HEK293 (cell line): ENCODE results near the gene PTGES2.

Experiments used
- CTCF ChIA-PET: fragments of 350-600 bp; formaldehyde crosslinking; extraction: SDS; loops from one replicate; lab custom pipeline; 2021; ENCODE audit warnings: antibody characterized with exemption; lab: Yijun Ruan, JAX
- POLR2A ChIA-PET: fragments of 300-600 bp; formaldehyde crosslinking; extraction: SDS; loops from one replicate; lab custom pipeline; 2020; ENCODE audit warnings: antibody characterized with exemption, inconsistent platforms; lab: Yijun Ruan, JAX
- H3K27ac ChIP-seq: fragments of 200-500 bp; sonication (Bioruptor generic); 2 replicates; pipeline ENCODE4 v1.5.1; 2014; ENCODE audit warnings: low read depth, low read length, control low read depth, inconsistent platforms; ENCODE audit errors: extremely low read depth
- H3K36me3 ChIP-seq, 2 experiments: fragments of 200-500 bp in 1 of 2; sonication (Bioruptor generic) in 1 of 2; 1 replicate in 1 of 2; 2 replicates in 1 of 2; pipeline ENCODE4 v1.5.1; 2014 to 2017; ENCODE audit warnings: inconsistent platforms in 2 of 2, low read length in 2 of 2; ENCODE audit not compliant: control insufficient read depth in 2 of 2, insufficient read depth in 1 of 2
- H3K4me1 ChIP-seq: fragments of 200-500 bp; sonication (Bioruptor generic); 2 replicates; pipeline ENCODE4 v1.5.1; 2014; ENCODE audit warnings: mild to moderate bottlenecking, low read length, inconsistent platforms; ENCODE audit not compliant: control insufficient read depth, insufficient read depth
- H3K4me3 ChIP-seq: 2 replicates; pipeline ENCODE4 v1.5.1; 2011; ENCODE audit warnings: low read depth, mild to moderate bottlenecking, control low read depth, low read length, moderate library complexity
- H3K9me3 ChIP-seq: fragments of 200-500 bp; sonication (Bioruptor generic); 2 replicates; pipeline ENCODE4 v1.5.1; 2014; ENCODE audit warnings: low read depth, low read length, inconsistent platforms; ENCODE audit not compliant: control insufficient read depth, insufficient read depth
- GLI2 ChIP-seq: fragments of 450-650 bp; formaldehyde crosslinking; IDR thresholded peaks from 2 replicates; pipeline ENCODE4; 2017; ENCODE audit warnings: missing biosample characterization, missing genetic modification characterization, low read depth, borderline replicate concordance
- MEIS1 ChIP-seq: sonication (generic); formaldehyde crosslinking; IDR thresholded peaks from 2 replicates; pipeline ENCODE4 v1.8.1; 2022; ENCODE audit warnings: missing genetic modification reagents, mild to moderate bottlenecking, borderline replicate concordance
- PBX3 ChIP-seq: sonication (generic); formaldehyde crosslinking; IDR thresholded peaks from 2 replicates; pipeline ENCODE4 v1.8.1; 2022; ENCODE audit warnings: mild to moderate bottlenecking, moderate library complexity, missing genetic modification reagents
- ZBTB7A ChIP-seq: fragments of 450-650 bp; formaldehyde crosslinking; IDR thresholded peaks from 2 replicates; pipeline ENCODE4 v1.5.1; 2016; ENCODE audit warnings: low read depth, missing biosample characterization, missing genetic modification characterization
- ZBTB8A ChIP-seq: fragments of 450-650 bp; formaldehyde crosslinking; IDR thresholded peaks from 2 replicates; pipeline ENCODE4 v1.5.1; 2016; ENCODE audit warnings: missing biosample characterization, missing genetic modification characterization
- ZNF146 ChIP-seq: fragments of 450-650 bp; formaldehyde crosslinking; IDR thresholded peaks from 2 replicates; pipeline ENCODE4 v1.5.1; 2016; ENCODE audit warnings: missing biosample characterization, missing genetic modification characterization
- ZNF202 ChIP-seq: fragments of 450-650 bp; formaldehyde crosslinking; IDR thresholded peaks from 2 replicates; pipeline ENCODE4 v1.5.1; 2016; ENCODE audit warnings: missing biosample characterization, missing genetic modification characterization, borderline replicate concordance
- ZNF214 ChIP-seq: fragments of 450-650 bp; formaldehyde crosslinking; IDR thresholded peaks from 2 replicates; pipeline ENCODE4 v1.5.1; 2017; ENCODE audit warnings: missing biosample characterization, mild to moderate bottlenecking, missing genetic modification characterization, borderline replicate concordance
- ZNF449 ChIP-seq: fragments of 450-650 bp; formaldehyde crosslinking; IDR thresholded peaks from 2 replicates; pipeline ENCODE4 v1.5.1; 2017; ENCODE audit warnings: missing biosample characterization, mild to moderate bottlenecking, missing genetic modification characterization, moderate library complexity
- ZNF560 ChIP-seq: fragments of 450-650 bp; formaldehyde crosslinking; IDR thresholded peaks from 2 replicates; pipeline ENCODE4 v1.5.1; 2017; ENCODE audit warnings: missing biosample characterization, missing genetic modification characterization, borderline replicate concordance
- ZNF600 ChIP-seq: fragments of 450-650 bp; formaldehyde crosslinking; IDR thresholded peaks from 2 replicates; pipeline ENCODE4 v1.5.1; 2016; ENCODE audit warnings: missing biosample characterization, missing genetic modification characterization
- ZSCAN18 ChIP-seq: fragments of 450-650 bp; formaldehyde crosslinking; IDR thresholded peaks from 2 replicates; pipeline ENCODE4 v1.5.1; 2016; ENCODE audit warnings: missing biosample characterization, missing genetic modification characterization
- ZSCAN30 ChIP-seq: fragments of 450-650 bp; IDR thresholded peaks from 2 replicates; pipeline ENCODE4 v1.5.1; 2018; ENCODE audit warnings: missing biosample characterization, mild to moderate bottlenecking, missing genetic modification characterization, moderate library complexity
- TF ChIP-seq, protein P1 (sequence below): IDR thresholded peaks from 2 replicates; pipeline ENCODE4 v1.6.1; 2011; ENCODE audit warnings: mild to moderate bottlenecking, low read depth, low read length, borderline replicate concordance
- TF ChIP-seq, protein P2 (sequence below): fragments of 450-650 bp; formaldehyde crosslinking; IDR thresholded peaks from 2 replicates; pipeline ENCODE4 v1.5.1; 2017; ENCODE audit warnings: missing biosample characterization, missing genetic modification characterization
- TF ChIP-seq, protein P3 (sequence below): fragments of 450-650 bp; formaldehyde crosslinking; IDR thresholded peaks from 2 replicates; pipeline ENCODE4 v1.5.1; 2016; ENCODE audit warnings: missing biosample characterization, missing genetic modification characterization
- TF ChIP-seq, protein P4 (sequence below): fragments of 450-650 bp; formaldehyde crosslinking; IDR thresholded peaks from 2 replicates; pipeline ENCODE4 v1.5.1; 2017; ENCODE audit warnings: missing biosample characterization, missing genetic modification characterization
- TF ChIP-seq, protein P5 (sequence below): fragments of 450-650 bp; formaldehyde crosslinking; IDR thresholded peaks from 2 replicates; pipeline ENCODE4 v1.5.1; 2016; ENCODE audit warnings: missing biosample characterization, missing genetic modification characterization
- TF ChIP-seq, protein P6 (sequence below): fragments of 450-650 bp; formaldehyde crosslinking; IDR thresholded peaks from 2 replicates; pipeline ENCODE4 v1.5.1; 2016; ENCODE audit warnings: missing biosample characterization, missing genetic modification characterization

The PTGES2 gene

GRCh38 chr9:128143525-128144238, 16.2 kb upstream of the PTGES2 start (continued):
- TF ChIP-seq, protein P1, sequence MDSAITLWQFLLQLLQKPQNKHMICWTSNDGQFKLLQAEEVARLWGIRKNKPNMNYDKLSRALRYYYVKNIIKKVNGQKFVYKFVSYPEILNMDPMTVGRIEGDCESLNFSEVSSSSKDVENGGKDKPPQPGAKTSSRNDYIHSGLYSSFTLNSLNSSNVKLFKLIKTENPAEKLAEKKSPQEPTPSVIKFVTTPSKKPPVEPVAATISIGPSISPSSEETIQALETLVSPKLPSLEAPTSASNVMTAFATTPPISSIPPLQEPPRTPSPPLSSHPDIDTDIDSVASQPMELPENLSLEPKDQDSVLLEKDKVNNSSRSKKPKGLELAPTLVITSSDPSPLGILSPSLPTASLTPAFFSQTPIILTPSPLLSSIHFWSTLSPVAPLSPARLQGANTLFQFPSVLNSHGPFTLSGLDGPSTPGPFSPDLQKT = no peak
- TF ChIP-seq, protein P2, sequence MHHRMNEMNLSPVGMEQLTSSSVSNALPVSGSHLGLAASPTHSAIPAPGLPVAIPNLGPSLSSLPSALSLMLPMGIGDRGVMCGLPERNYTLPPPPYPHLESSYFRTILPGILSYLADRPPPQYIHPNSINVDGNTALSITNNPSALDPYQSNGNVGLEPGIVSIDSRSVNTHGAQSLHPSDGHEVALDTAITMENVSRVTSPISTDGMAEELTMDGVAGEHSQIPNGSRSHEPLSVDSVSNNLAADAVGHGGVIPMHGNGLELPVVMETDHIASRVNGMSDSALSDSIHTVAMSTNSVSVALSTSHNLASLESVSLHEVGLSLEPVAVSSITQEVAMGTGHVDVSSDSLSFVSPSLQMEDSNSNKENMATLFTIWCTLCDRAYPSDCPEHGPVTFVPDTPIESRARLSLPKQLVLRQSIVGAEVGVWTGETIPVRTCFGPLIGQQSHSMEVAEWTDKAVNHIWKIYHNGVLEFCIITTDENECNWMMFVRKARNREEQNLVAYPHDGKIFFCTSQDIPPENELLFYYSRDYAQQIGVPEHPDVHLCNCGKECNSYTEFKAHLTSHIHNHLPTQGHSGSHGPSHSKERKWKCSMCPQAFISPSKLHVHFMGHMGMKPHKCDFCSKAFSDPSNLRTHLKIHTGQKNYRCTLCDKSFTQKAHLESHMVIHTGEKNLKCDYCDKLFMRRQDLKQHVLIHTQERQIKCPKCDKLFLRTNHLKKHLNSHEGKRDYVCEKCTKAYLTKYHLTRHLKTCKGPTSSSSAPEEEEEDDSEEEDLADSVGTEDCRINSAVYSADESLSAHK (tag by site-specific recombination) = no peak
- TF ChIP-seq ZNF560 (tag by site-specific recombination) (no peak), ZNF600 (tag by site-specific recombination) (no peak)
- TF ChIP-seq, protein P3, sequence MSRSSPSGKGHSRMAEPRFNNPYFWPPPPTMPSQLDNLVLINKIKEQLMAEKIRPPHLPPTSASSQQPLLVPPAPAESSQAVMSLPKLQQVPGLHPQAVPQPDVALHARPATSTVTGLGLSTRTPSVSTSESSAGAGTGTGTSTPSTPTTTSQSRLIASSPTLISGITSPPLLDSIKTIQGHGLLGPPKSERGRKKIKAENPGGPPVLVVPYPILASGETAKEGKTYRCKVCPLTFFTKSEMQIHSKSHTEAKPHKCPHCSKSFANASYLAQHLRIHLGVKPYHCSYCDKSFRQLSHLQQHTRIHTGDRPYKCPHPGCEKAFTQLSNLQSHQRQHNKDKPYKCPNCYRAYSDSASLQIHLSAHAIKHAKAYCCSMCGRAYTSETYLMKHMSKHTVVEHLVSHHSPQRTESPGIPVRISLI (tag by site-specific recombination) = no peak
- TF ChIP-seq, all 188 proteins: peak for 0

DNA sequence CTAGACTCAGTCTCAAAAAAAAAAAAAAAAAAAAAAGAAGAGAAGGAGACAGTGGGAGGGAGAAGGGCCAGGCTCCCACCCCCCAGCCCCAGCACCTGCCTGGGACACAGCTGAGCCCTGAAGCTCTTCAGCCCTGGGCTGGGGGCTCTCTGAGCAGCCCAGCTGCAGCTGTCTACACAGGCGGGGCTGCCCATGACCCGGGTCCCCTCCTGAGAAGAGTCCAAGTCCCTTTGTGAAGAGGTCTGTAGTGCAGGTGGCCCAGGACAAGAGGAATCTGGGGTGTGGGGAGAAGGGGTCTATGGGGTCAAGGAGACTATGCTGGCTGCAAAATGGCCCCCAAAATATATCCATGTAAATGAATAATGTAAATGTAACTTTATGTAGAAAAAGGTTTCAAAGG, 15.1 kb upstream of the PTGES2 start:
- ChIA-PET POLR2A (interaction anchor here (0.6 kb wide), 1 partner anchor 316 kb away, joined by 4 read pairs; no protein-coding TSS in a partner anchor), CTCF (interaction anchor here (0.6 to 2.3 kb wide), 2 partner anchors 25 to 1436 kb away, joined by 3 to 14 read pairs; no protein-coding TSS in a partner anchor)
- H3K4me3 ChIP-seq = no peak overlapping the region
- no peaks in the 10 kb centered on the region for H3K4me1 ChIP-seq
- no peaks in the 10 kb centered on the region for H3K9me3 ChIP-seq
- no peak overlapping the region for H3K27ac ChIP-seq
- no peaks in the 10 kb centered on the region for H3K36me3 ChIP-seq
- TF ChIP-seq ZBTB7A (tag by site-specific recombination) (no peak), ZNF202 (tag by site-specific recombination) (no peak), GLI2 (no peak), ZNF214 (tag by site-specific recombination) (no peak), ZBTB8A (tag by site-specific recombination) (no peak), ZSCAN30 (no peak), ZNF146 (tag by site-specific recombination) (no peak), ZNF449 (no peak), MEIS1 (CRISPR knock-in tag) (no peak), PBX3 (CRISPR knock-in tag) (no peak), ZSCAN18 (no peak)
- TF ChIP-seq, protein P4, sequence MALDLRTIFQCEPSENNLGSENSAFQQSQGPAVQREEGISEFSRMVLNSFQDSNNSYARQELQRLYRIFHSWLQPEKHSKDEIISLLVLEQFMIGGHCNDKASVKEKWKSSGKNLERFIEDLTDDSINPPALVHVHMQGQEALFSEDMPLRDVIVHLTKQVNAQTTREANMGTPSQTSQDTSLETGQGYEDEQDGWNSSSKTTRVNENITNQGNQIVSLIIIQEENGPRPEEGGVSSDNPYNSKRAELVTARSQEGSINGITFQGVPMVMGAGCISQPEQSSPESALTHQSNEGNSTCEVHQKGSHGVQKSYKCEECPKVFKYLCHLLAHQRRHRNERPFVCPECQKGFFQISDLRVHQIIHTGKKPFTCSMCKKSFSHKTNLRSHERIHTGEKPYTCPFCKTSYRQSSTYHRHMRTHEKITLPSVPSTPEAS (tag by site-specific recombination) = no peak
- TF ChIP-seq, protein P5, sequence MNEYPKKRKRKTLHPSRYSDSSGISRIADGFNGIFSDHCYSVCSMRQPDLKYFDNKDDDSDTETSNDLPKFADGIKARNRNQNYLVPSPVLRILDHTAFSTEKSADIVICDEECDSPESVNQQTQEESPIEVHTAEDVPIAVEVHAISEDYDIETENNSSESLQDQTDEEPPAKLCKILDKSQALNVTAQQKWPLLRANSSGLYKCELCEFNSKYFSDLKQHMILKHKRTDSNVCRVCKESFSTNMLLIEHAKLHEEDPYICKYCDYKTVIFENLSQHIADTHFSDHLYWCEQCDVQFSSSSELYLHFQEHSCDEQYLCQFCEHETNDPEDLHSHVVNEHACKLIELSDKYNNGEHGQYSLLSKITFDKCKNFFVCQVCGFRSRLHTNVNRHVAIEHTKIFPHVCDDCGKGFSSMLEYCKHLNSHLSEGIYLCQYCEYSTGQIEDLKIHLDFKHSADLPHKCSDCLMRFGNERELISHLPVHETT (tag by site-specific recombination) = no peak
- TF ChIP-seq, protein P6, sequence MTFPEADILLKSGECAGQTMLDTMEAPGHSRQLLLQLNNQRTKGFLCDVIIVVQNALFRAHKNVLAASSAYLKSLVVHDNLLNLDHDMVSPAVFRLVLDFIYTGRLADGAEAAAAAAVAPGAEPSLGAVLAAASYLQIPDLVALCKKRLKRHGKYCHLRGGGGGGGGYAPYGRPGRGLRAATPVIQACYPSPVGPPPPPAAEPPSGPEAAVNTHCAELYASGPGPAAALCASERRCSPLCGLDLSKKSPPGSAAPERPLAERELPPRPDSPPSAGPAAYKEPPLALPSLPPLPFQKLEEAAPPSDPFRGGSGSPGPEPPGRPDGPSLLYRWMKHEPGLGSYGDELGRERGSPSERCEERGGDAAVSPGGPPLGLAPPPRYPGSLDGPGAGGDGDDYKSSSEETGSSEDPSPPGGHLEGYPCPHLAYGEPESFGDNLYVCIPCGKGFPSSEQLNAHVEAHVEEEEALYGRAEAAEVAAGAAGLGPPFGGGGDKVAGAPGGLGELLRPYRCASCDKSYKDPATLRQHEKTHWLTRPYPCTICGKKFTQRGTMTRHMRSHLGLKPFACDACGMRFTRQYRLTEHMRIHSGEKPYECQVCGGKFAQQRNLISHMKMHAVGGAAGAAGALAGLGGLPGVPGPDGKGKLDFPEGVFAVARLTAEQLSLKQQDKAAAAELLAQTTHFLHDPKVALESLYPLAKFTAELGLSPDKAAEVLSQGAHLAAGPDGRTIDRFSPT = no peak
